DND-41 (cell line): ENCODE results near the gene LIX1L.

ENCODE experiments used
- CTCF ChIP-seq: IDR thresholded peaks from 2 replicates; pipeline ENCODE4 v1.5.1; 2012; ENCODE audit warnings: borderline replicate concordance, low read length, moderate library complexity, mild to moderate bottlenecking; ENCODE audit not compliant: poor library complexity, severe bottlenecking; ENCODE audit errors: extremely low read depth
- EZH2 ChIP-seq: IDR thresholded peaks from 3 replicates; pipeline ENCODE4 v1.6.1; 2012; ENCODE audit warnings: borderline replicate concordance, low read depth, mild to moderate bottlenecking, moderate library complexity, low read length, inconsistent platforms; ENCODE audit not compliant: severe bottlenecking

- TF ChIP-seq EZH2, result no peak
- TF ChIP-seq CTCF, result no peak
Observed at GRCh38 chr1:145997016-145997717, 39.4 kb upstream of the LIX1L start.
